ENCODE data around the gene NR2F6.
"Not testable (repeated sequence)": the region's sequence is repeated elsewhere in the genome, so short reads cannot be mapped to it uniquely, and the experiment has no call there.

The NR2F6 gene

GRCh38 chr19:17194608-17195007, 51.1 kb downstream of the NR2F6 start:
- no peak for DNase-seq (ENCODE audit: low read depth, low spot score)
- no peak overlapping the region for H3K4me3 ChIP-seq (ENCODE audit: low read length)

- DNase-seq (ENCODE audit: low read depth, low spot score), result no peak
- no peak overlapping the region for H3K4me3 ChIP-seq (ENCODE audit: low read length)
Measured at GRCh38 chr19:17192751-17193150, 53.0 kb downstream of the NR2F6 start.

DNA sequence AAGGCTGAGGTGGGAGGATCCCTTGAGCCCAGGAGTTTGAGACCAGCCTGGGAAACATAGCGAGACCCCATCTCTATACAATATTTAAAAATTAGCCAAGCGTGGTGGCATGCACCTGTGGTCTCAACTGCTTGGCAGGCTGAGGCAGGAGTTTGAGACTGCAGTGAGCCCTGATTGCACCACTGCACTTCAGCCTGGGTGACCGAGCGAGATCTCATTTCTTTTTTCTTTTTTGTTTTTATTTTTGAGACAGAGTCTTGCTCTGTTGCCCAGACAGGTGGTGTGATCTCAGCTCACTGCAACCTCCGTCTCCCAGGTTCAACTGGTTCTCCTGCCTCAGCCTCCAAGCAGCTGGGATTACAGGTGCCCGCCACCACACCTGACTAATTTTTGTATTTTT, 54.0 kb downstream of the NR2F6 start:
- not testable (repeated sequence) for DNase-seq (ENCODE audit: low read depth, low spot score); H3K4me3 ChIP-seq (ENCODE audit: low read length)

DNA sequence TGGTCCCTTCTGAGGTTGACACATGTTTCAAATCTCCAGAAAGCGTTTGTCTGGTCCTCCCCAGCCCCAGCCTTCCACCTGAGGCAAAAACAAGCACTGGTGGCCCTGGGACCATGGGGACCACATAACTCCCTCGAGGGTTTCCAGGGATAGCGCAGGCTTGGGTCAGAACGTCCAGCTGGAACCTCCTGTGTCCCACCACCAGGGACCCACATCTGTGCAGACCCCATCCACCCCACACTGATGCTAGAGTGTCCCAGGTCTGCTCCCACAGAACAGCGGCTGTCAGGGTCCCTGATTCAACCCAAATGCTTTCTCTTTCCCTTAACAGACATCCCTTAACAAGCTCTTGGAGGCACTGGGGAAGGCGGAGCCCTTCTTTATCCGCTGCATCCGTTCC, 60.1 kb downstream of the NR2F6 start:
- no peak overlapping the region for H3K4me3 ChIP-seq (ENCODE audit: low read length)
- no peak for DNase-seq (ENCODE audit: low read depth, low spot score)

GRCh38 chr19:17184371-17184841, 61.3 kb downstream of the NR2F6 start:
- peak overlapping the region; percentile 7 for H3K4me3 ChIP-seq (ENCODE audit: low read length)
- peak; percentile 32 for DNase-seq (ENCODE audit: low read depth, low spot score)

- DNase-seq (ENCODE audit: low read depth, low spot score), result peak; percentile 8
- H3K4me3 ChIP-seq (ENCODE audit: low read length), result peak overlapping the region; percentile 7
Measured at GRCh38 chr19:17183858-17184321, 61.8 kb downstream of the NR2F6 start.

- DNase-seq (ENCODE audit: low read depth, low spot score), result no peak
- H3K4me3 ChIP-seq (ENCODE audit: low read length), result no peak overlapping the region
Measured at GRCh38 chr19:17183271-17183761, 62.4 kb downstream of the NR2F6 start.

All from Jurkat, Clone E6-1 (cell line).